NCI-H2029 treated with DMSO at 0.1 percent for 48 hours (cell line): ENCODE data around the gene ITPA.
"Not testable (repeated sequence)": the region's sequence is repeated elsewhere in the genome, so short reads cannot be mapped to it uniquely, and the experiment has no call there.

Source experiments
- DNase-seq: peaks from one replicate; lab custom pipeline; 2025; lab: John Stamatoyannopoulos, UW

ITPA gene

GRCh38 chr20:3199976-3200755 is 9.1 kb upstream of the ITPA start:
- DNase-seq = no peak

GRCh38 chr20:3202965-3203314 is 6.4 kb upstream of the ITPA start:
- no peak for DNase-seq

GRCh38 chr20:3203315-3204123 is 5.8 kb upstream of the ITPA start:
- peak; percentile 49 for DNase-seq

DNA sequence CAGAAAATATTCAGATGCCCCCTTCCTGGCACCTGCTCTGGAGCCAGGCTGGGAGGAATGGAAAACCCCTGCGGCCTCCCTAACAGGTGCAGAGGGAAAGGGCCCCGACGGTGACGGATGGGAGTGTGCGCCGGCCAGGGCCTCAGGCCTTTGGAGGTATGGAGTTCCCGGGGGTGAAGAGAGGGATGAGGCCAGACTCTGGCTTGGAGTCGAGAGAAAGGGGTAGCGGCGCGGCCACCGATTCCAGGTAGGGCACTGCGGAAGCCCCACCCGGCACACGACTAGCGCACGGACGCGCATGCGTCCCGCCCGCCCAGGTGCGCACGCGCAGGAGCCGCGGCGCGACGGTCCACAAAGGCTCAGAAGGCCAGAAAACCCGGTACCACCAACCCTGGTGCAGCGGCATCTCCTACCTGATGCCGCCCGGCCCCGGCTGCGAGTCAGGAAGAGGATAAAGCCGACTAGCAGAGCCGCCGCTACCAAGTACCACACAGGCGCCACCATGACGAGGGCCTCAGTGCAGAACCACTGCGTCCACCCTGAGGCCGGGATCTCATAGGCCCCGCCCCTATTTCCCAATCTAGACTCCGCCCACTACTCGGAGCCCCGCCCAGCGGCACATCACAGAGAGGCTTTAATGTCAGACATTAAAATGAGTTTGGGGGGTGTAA is 5.0 kb upstream of the ITPA start, which contains the start of gene DDRGK1:
Gene DDRGK1 (minus strand): TSS at position 559 of the 671 bp plus-strand sequence. CDS start 55 bp downstream, at position 504.
- DNase-seq = peak; percentile 85

DNA sequence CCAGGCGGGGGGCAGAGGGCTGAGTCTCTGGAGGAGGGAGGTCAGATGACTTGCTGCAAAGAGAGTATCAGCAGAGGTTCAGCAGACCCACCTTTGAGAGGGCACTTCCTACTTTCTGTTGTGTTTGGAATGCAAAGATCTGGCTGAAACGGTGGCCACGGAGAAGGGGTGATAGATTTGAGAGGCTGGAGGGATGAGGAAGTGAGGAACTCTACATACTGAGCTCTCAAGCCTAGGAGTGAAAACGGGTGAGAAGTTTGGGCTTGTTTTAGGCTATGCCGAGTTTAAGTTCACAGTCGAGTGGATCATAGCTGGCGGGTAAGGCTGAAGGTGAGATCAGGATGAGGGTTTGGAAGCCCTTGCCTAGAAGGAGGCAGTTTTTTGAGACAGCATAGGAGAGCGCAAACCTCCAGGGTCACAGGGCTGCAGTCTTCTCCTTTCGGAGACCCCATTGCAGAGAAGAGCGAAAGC is 477 bp upstream of the ITPA start:
- DNase-seq = no peak

- DNase-seq = no peak
Measured at GRCh38 chr20:3209946-3210317, 634 bp downstream of the ITPA start.

DNA sequence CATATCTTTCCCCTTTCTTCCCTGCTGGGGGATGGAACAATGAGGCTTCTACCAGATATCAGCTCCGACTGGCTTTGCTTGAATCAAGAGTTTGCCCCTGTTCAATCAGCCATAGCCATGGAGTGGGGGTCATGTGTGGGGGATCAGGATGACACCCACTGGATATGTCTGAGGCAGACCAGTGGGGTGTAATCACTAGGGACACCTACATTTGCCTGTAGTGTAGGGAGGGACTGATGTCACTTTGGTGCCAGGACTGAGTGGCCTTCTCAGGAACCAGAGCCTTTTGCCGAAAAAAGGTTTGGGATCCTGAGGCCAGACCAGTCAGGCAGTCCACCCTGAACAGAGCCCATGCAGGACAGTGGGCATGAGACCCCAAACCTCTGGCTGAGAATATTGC is 1.0 kb downstream of the ITPA start:
- no peak for DNase-seq

GRCh38 chr20:3213226-3213625 is 3.9 kb downstream of the ITPA start:
- DNase-seq = no peak

GRCh38 chr20:3215359-3215917 is 6.1 kb downstream of the ITPA start:
- not testable (repeated sequence) for DNase-seq

- no peak for DNase-seq
Measured at GRCh38 chr20:3218307-3218988, 9.2 kb downstream of the ITPA start.

DNA sequence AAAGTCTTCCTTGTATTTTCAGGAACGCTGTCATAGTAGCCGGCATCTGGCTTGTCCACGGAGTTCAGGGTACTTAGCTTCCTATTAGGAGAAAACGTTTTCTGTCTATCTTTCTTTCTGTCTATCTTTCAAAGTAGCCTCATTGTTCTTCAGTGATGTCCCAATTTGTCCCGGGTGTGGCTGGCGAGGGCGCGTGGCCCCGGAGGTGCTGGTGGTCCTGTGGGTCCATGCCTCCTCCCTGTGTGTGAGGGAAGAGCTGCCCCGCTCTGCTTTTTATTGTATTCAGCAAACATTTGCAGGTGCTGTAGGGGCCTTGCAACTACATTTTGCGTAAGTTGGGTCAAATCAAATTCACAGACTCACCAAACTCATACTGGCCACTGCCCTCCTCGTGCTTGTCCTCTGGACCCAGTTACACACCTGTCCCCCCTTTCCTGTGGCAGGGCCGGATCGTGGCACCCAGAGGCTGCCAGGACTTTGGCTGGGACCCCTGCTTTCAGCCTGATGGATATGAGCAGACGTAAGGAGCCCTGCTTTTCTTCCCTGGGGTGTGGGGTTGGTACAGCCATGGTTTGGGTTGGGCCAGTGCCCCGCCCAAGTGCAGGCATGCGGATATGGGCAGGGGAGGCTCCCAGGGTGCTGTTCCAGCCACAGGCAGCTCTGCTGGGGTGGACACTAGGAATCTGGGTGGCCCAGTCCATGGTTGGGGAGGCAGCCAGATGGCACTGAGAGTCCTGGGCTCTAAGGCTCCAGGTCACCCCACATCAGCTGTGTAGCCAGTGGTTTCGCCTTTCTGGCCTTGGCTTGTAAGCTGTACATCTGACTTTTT is 12.3 kb downstream of the ITPA start:
- no peak for DNase-seq

GRCh38 chr20:3222635-3223600 is 13.6 kb downstream of the ITPA start:
- peak; percentile 93 for DNase-seq

DNA sequence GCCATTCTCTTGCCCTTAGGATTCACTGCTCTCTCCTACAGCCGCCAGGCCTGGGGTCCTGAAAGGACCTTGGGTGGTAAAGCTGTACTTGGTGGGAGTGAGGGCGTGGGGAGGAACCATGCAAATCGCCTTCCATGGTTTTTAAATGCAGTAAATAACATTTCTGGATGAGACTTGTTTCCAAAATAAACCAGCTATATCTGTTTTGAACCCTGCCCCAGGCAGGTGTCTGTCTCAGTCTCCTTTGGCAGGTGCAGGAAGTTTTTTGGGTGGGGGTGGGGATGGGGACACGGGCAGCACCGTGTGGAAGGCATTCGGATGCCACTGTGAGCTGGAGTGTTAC is 14.3 kb downstream of the ITPA start:
- peak; percentile 78 for DNase-seq

GRCh38 chr20:3223994-3224680 is 14.8 kb downstream of the ITPA start:
- DNase-seq = no peak

- DNase-seq = no peak
Measured at GRCh38 chr20:3224681-3225421, 15.6 kb downstream of the ITPA start.

GRCh38 chr20:3226093-3226492 is 16.8 kb downstream of the ITPA start:
- DNase-seq = no peak

GRCh38 chr20:3226864-3227263 is 17.6 kb downstream of the ITPA start:
- DNase-seq = no peak

- no peak for DNase-seq
Measured at GRCh38 chr20:3227506-3227905, 18.2 kb downstream of the ITPA start.
